CMK (cell line): ENCODE results near the gene GNL1.
"Not testable (repeated sequence)": the region's sequence is repeated elsewhere in the genome, so short reads cannot be mapped to it uniquely, and the experiment has no call there.

ENCODE experiments used
- DNase-seq: peaks from one replicate; pipeline ENCODE4 v3.0.0-alpha.2; 2010; ENCODE audit warnings: low read depth

The GNL1 gene

GRCh38 chr6:30530014-30530413 lies 26.3 kb downstream of the GNL1 start:
- DNase-seq: no peak

- not testable (repeated sequence) for DNase-seq
These were observed 26.9 kb downstream of the GNL1 start for GRCh38 chr6:30529349-30529875.

- DNase-seq: not testable (repeated sequence)
These were observed 29.8 kb downstream of the GNL1 start for GRCh38 chr6:30526444-30526843.

GRCh38 chr6:30521952-30522351 lies 34.3 kb downstream of the GNL1 start:
- not testable (repeated sequence) for DNase-seq

GRCh38 chr6:30521082-30521481 lies 35.2 kb downstream of the GNL1 start:
- not testable (repeated sequence) for DNase-seq

- DNase-seq: no peak
These were observed 35.8 kb downstream of the GNL1 start for GRCh38 chr6:30520522-30520921.

- not testable (repeated sequence) for DNase-seq
These were observed 37.7 kb downstream of the GNL1 start for GRCh38 chr6:30518505-30519145.

- DNase-seq: not testable (repeated sequence)
These were observed 38.4 kb downstream of the GNL1 start for GRCh38 chr6:30517767-30518504.

GRCh38 chr6:30516754-30517076 lies 39.6 kb downstream of the GNL1 start:
- not testable (repeated sequence) for DNase-seq

- peak; percentile 98 for DNase-seq
These were observed 40.1 kb downstream of the GNL1 start for GRCh38 chr6:30515944-30516753.

GRCh38 chr6:30515106-30515505 lies 41.2 kb downstream of the GNL1 start:
- DNase-seq: no peak

GRCh38 chr6:30513451-30513850 lies 42.8 kb downstream of the GNL1 start:
- DNase-seq: no peak

- no peak for DNase-seq
These were observed 45.1 kb downstream of the GNL1 start for GRCh38 chr6:30511169-30511546.

GRCh38 chr6:30510419-30511168 lies 45.7 kb downstream of the GNL1 start:
- DNase-seq: no peak

- DNase-seq: no peak
These were observed 47.2 kb downstream of the GNL1 start for GRCh38 chr6:30508890-30509736.

GRCh38 chr6:30507849-30508827 lies 48.2 kb downstream of the GNL1 start:
- no peak for DNase-seq

- no peak for DNase-seq
These were observed 55.6 kb downstream of the GNL1 start for GRCh38 chr6:30500421-30501355.

GRCh38 chr6:30498705-30499104 lies 57.6 kb downstream of the GNL1 start:
- DNase-seq: not testable (repeated sequence)

- DNase-seq: no peak
These were observed 58.6 kb downstream of the GNL1 start for GRCh38 chr6:30497714-30498113.
